Right lobe of liver (tissue), 6 donors: ENCODE results near the gene OR56A5. TPM values are rescaled to one million over a fixed set of nuclear protein-coding genes. Genes with fewer than 3 reads are reported as not detected.
"Not testable (repeated sequence)": the region's sequence is repeated elsewhere in the genome, so short reads cannot be mapped to it uniquely, and the experiment has no call there.

Experiments used
- ATAC-seq, 4 donors: fragments of 200-7000 bp; cut with Tn5 transposase; one replicate each; pipeline ENCODE4 v1.9.1; 2020; ENCODE audit warnings: mild to moderate bottlenecking in 4 of 4, moderate library complexity in 4 of 4
- DNase-seq, 3 donors: peaks; one replicate each; pipeline ENCODE4 v3.0.0-alpha.2; 2020
- H3K27ac ChIP-seq, 3 donors: fragments of 200-600 bp; one replicate each; pipeline ENCODE4 v1.8.0; 2022
- H3K27me3 ChIP-seq, 2 donors: fragments of 200-600 bp; one replicate each; pipeline ENCODE4 v1.8.0; 2022
- H3K36me3 ChIP-seq, 4 donors: fragments of 200-600 bp; sonication (generic) in 1 of 4; one replicate each; pipeline versions ENCODE4 v1.5.1 to v1.8.0; 2017 to 2022; ENCODE audit warnings: control low read depth in 1 of 4
- H3K4me1 ChIP-seq, 4 donors: fragments of 200-600 bp; sonication (generic) in 1 of 4; one replicate each; pipeline versions ENCODE4 v1.5.1 to v1.8.0; 2017 to 2022; ENCODE audit warnings: control low read depth in 1 of 4
- H3K4me3 ChIP-seq, 3 donors: fragments of 200-600 bp; one replicate each; pipeline ENCODE4 v1.8.0; 2022
- H3K9me3 ChIP-seq, 4 donors: fragments of 200-600 bp; sonication (generic) in 1 of 4; one replicate each; pipeline versions ENCODE4 v1.5.1 to v1.8.0; 2017 to 2022; ENCODE audit warnings: control low read depth in 1 of 4
- CTCF ChIP-seq, 4 donors: fragments of 200-600 bp in 3 of 4; fragments of 450-650 bp in 1 of 4; IDR thresholded peaks; one replicate each; pipeline versions ENCODE4 v1.5.1 to v1.8.0; 2016 to 2022; ENCODE audit warnings: antibody characterized with exemption in 4 of 4, mild to moderate bottlenecking in 2 of 4
- POLR2A ChIP-seq: fragments of 450-650 bp; IDR thresholded peaks from one replicate; pipeline ENCODE4 v1.6.1; 2017; ENCODE audit warnings: antibody characterized with exemption, mild to moderate bottlenecking
- WGBS: methylation state at CpG from one replicate; pipeline ENCODE4 v1.1.6; 2018; ENCODE audit warnings: low coverage, low lambda C conversion rate; ENCODE audit not compliant: insufficient coverage; ENCODE audit errors: missing lambda C conversion rate; 5-methylcytosine and 5-hydroxymethylcytosine counted together
- intact Hi-C, 2 donors: fragments of 100-400 bp; cut with DNase I; formaldehyde crosslinking; loops; one replicate each; pipeline versions ENCODE4 v1.11.2 to v1.14.1; 2022
- total RNA-seq, 6 experiments: library from RNA; depleted of rRNA in 2 of 6; stranded (reverse); fragments of >200 nt in 2 of 6; fragmentation: NEBNext Ultra II Directional in 3 of 6; extraction: Animal tissue kit (Norgen Biotek cat#: 25700) in 3 of 6; gene quantifications; one replicate each; pipeline versions ENCODE4 v1.1.0 to v1.2.4, GENCODE V29; 2016 to 2023
- donor health status: DM: no; HTN: yes; CAD: no.
- donor health status: DM: no; HTN: no; CAD: no.
- donor health status: DM: no; HTN: no; CAD: no.
- donor health status: DM: no; HTN: yes; CAD: no.
- donor health status: DM: no; HTN: yes; CAD: no.

OR56A5 gene
- total RNA-seq, 6 experiments from 2014 or later, result not detected

GRCh38 chr11:5966958-5967357 is 1.3 kb downstream of the OR56A5 start:
- DNase-seq (no peak), ATAC-seq (no peak)
- Histone ChIP-seq H3K4me1 (no peaks in the 10 kb centered on the region), H3K27me3 (no peaks in the 10 kb centered on the region), H3K36me3 (no peaks in the 10 kb centered on the region), H3K27ac (no peak overlapping the region), H3K9me3 (no peaks in the 10 kb centered on the region), H3K4me3 (no peak overlapping the region)
- intact Hi-C loops, result no loop called here
- TF ChIP-seq POLR2A (no peak), CTCF (IDR thresholded peaks at IDR 0.05) (no peak)
- 39% methylated on average over 2 of the region's 2 CpGs for WGBS

GRCh38 chr11:5960704-5961320 is 7.5 kb downstream of the OR56A5 start:
- 74% methylated on average over 8 of the region's 40 CpGs for WGBS
- H3K9me3 ChIP-seq, H3K27ac ChIP-seq, H3K36me3 ChIP-seq, H3K27me3 ChIP-seq, intact Hi-C loops, ATAC-seq, H3K4me3 ChIP-seq, DNase-seq, H3K4me1 ChIP-seq: not testable (repeated sequence)

- 64% methylated on average over 3 of the region's 3 CpGs for WGBS
- H3K36me3 ChIP-seq, result no peaks in the 10 kb centered on the region
- H3K4me1 ChIP-seq, result no peaks in the 10 kb centered on the region
- no peak overlapping the region for H3K4me3 ChIP-seq
- ATAC-seq, result no peak
- no peak overlapping the region for H3K27ac ChIP-seq
- DNase-seq, result no peak
- TF ChIP-seq CTCF (IDR thresholded peaks at IDR 0.05) (no peak), POLR2A (no peak)
- H3K9me3 ChIP-seq, result no peaks in the 10 kb centered on the region
- intact Hi-C loops, result no loop called here
- H3K27me3 ChIP-seq, result no peaks in the 10 kb centered on the region
Measured at GRCh38 chr11:5955586-5955985, 12.7 kb downstream of the OR56A5 start.

- H3K4me3 ChIP-seq, result no peak within 1 kb of the TSS
- no peaks in the 10 kb centered on the region for H3K4me1 ChIP-seq
- intact Hi-C loops, result no loop called here
- H3K9me3 ChIP-seq, result no peaks in the 10 kb centered on the region
- DNase-seq (no peak), ATAC-seq (no peak)
- H3K27me3 ChIP-seq, result no peaks in the 10 kb centered on the region
- no peak for TF ChIP-seq POLR2A
- TF ChIP-seq CTCF (IDR thresholded peaks at IDR 0.05), result no peak
- H3K27ac ChIP-seq, result no peak within 1 kb of the TSS
- 64% methylated on average over 2 of the region's 3 CpGs for WGBS
- H3K36me3 ChIP-seq, result no peaks in the 10 kb centered on the region
Measured at GRCh38 chr11:5941951-5942350, 26.3 kb downstream of the OR56A5 start, which contains the start of gene OR56A3. Gene OR56A3 (plus strand): TSS chr11:5942251. CDS start chr11:5947347, 5,096 bp downstream.

GRCh38 chr11:5940748-5941147 is 27.5 kb downstream of the OR56A5 start:
- H3K9me3 ChIP-seq, result no peaks in the 10 kb centered on the region
- no peaks in the 10 kb centered on the region for H3K36me3 ChIP-seq
- intact Hi-C loops, result no loop called here
- no peaks in the 10 kb centered on the region for H3K4me1 ChIP-seq
- H3K27ac ChIP-seq, result no peak overlapping the region
- no peaks in the 10 kb centered on the region for H3K27me3 ChIP-seq
- 100% methylated on average over 2 of the region's 2 CpGs for WGBS
- no peak for ATAC-seq
- no peak for DNase-seq
- TF ChIP-seq CTCF (IDR thresholded peaks at IDR 0.05) (no peak), POLR2A (no peak)
- no peak overlapping the region for H3K4me3 ChIP-seq
